GM04503 (cell line): ENCODE measurements around the gene OSR1.
A peak's percentile ranks its signal among the peaks of the same experiment; 100 is the strongest.

Experiments used
- DNase-seq: peaks from one replicate; pipeline ENCODE4 v3.0.0-alpha.2; 2012; ENCODE audit warnings: low read depth

OSR1 gene

GRCh38 chr2:19357402-19358241, 801 bp downstream of the OSR1 start:
- DNase-seq = no peak

GRCh38 chr2:19356545-19357401, 1.6 kb downstream of the OSR1 start:
- DNase-seq = no peak

GRCh38 chr2:19355931-19356544, 2.4 kb downstream of the OSR1 start:
- DNase-seq = no peak

GRCh38 chr2:19355416-19355821, 3.0 kb downstream of the OSR1 start:
- no peak for DNase-seq

- DNase-seq = no peak
These were observed 3.4 kb downstream of the OSR1 start for GRCh38 chr2:19355014-19355405.

GRCh38 chr2:19353721-19354050, 4.7 kb downstream of the OSR1 start:
- no peak for DNase-seq

- no peak for DNase-seq
These were observed 5.3 kb downstream of the OSR1 start for GRCh38 chr2:19352946-19353720.

GRCh38 chr2:19351899-19352697, 6.3 kb downstream of the OSR1 start:
- DNase-seq = no peak

GRCh38 chr2:19351499-19351898, 6.9 kb downstream of the OSR1 start:
- DNase-seq = no peak

GRCh38 chr2:19350678-19351401, 7.6 kb downstream of the OSR1 start:
- no peak for DNase-seq

- DNase-seq = no peak
These were observed 8.3 kb downstream of the OSR1 start for GRCh38 chr2:19349911-19350677.

- DNase-seq = no peak
These were observed 9.7 kb downstream of the OSR1 start for GRCh38 chr2:19348692-19349091.

GRCh38 chr2:19347619-19348562, 10.5 kb downstream of the OSR1 start:
- DNase-seq = peak; percentile 87

- DNase-seq = no peak
These were observed 11.3 kb downstream of the OSR1 start for GRCh38 chr2:19346983-19347618.

- no peak for DNase-seq
These were observed 20.7 kb downstream of the OSR1 start for GRCh38 chr2:19337742-19338141.

GRCh38 chr2:19337202-19337601, 21.2 kb downstream of the OSR1 start:
- no peak for DNase-seq

GRCh38 chr2:19336781-19337180, 21.6 kb downstream of the OSR1 start:
- no peak for DNase-seq

- no peak for DNase-seq
These were observed 25.9 kb downstream of the OSR1 start for GRCh38 chr2:19332503-19332902.
